GM19239 (cell line): ENCODE results near the gene ENTPD2.

ENCODE experiments used
- DNase-seq: peaks from one replicate; pipeline ENCODE4 v3.0.0; 2011; ENCODE audit warnings: low spot score; ENCODE audit not compliant: insufficient read length
- FAIRE-seq: peaks from 2 replicates; lab custom pipeline; 2011; peaks lifted over from hg19 to GRCh38; lab: Jason Lieb, UNC

ENTPD2 gene

GRCh38 chr9:137053944-137054931, at the start of gene ENTPD2:
Gene ENTPD2, minus strand, starts transcription at chr9:137054061. Its CDS starts 64 bp downstream, at chr9:137053997.
- DNase-seq = no peak

DNA sequence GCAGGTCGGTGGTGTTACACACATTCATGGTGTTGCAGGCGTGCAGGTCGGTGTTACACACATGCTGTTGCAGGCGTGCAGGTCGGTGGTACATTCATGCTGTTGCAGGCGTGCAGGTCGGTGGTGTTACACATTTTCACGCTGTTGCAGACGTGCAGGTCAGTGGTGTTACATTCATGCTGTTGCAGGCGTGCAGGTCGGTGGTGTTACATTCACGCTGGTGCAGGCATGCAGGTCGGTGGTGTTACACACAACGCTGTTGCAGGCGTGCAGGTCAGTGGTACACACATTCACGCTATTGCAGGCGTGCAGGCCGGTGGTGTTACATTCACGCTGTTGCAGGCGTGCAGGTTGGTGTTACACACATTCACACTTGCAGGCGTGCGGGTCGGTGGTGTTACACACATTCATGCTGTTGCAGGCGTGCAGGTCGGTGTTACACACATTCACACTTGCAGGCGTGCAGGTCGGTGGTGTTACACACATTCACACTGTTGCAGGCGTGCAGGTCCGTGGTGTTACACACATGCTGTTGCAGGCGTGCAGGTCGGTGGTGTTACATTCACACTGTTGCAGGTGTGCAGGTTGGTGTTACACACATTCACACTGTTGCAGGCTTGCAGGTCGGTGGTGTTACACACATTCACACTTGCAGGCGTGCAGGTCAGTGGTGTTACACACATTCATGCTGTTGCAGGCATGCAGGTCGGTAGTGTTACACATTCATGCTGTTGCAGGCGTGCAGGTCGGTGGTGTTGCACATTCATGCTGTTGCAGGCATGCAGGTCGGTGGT, 49.5 kb upstream of the ENTPD2 start:
- DNase-seq = no peak
- no peak for FAIRE-seq

More at GRCh38 chr9:137053944-137054931, at the start of gene ENTPD2:
- FAIRE-seq = no peak

- FAIRE-seq (no peak), DNase-seq (no peak)
These were observed 45.4 kb upstream of the ENTPD2 start for GRCh38 chr9:137099231-137099630.

DNA sequence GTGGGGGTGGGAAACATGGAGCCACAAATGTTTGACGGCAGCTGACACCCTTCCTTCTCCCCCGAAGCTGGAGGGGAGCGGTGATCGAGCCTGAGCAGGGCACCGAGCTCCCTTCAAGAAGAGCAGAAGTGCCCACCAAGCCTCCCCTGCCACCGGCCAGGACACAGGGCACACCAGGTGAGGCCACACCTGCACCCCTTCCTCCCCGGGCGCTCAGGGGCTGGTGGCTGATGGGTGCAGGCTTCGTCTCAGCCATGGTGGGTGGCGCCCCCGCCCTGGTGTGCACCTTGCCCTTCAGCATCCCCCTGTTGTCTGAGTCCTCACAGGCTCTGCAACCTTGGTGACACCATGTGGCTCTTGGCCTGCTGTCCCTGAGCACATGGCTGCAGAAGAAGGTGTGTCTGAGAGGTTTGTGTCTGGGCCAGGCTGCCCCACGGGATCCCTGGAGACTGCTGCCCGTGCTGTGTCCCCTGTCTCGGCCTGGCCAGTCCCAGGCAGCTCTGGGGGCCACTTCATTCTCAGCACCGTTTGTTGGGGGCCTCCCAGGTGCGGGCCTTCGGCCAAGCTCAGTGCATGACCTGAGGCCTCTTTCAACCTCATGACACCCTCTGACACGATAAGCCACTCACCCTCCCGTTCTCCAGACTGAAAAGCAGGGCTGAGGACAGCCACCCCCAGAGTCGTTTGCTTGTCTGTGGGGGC, 44.1 kb upstream of the ENTPD2 start:
- FAIRE-seq = no peak
- no peak for DNase-seq

DNA sequence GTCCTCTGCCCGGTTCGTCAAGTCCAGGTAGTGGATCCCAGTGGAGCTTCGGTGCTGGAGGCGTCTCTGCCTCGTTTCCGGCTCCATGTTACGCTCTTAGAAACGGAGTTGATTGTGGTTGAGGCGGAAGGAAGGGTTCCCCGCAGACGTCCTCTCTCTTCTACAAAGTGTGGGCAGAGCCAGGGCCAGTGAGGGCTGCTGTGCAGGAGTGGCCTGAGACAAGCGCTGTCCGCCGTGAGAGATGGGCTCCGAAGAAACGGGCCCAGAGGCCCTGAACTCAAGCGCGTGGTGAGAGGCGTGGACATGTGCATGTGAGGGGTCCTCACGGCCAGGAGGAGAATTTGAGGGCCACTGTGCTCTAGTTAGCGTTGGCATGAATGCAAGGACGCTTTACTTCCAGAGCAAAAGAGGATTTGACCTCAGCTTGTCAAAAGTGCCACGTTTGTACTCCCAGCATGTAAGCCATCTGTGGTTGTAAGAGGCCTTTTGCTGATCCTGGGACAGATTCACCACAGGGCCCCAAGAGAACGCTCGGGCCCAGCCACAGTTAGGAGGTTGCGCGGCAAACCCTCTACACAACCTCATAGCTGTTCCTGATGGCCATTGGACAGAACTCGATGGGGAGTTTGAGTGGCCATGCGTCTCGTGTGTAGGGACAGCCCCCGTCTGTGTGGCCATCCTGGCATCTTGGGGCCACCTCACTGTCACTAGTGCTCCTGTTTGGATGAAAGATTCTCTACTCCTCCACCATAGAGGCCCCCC, 43.1 kb upstream of the ENTPD2 start:
- DNase-seq = no peak
- no peak for FAIRE-seq

DNA sequence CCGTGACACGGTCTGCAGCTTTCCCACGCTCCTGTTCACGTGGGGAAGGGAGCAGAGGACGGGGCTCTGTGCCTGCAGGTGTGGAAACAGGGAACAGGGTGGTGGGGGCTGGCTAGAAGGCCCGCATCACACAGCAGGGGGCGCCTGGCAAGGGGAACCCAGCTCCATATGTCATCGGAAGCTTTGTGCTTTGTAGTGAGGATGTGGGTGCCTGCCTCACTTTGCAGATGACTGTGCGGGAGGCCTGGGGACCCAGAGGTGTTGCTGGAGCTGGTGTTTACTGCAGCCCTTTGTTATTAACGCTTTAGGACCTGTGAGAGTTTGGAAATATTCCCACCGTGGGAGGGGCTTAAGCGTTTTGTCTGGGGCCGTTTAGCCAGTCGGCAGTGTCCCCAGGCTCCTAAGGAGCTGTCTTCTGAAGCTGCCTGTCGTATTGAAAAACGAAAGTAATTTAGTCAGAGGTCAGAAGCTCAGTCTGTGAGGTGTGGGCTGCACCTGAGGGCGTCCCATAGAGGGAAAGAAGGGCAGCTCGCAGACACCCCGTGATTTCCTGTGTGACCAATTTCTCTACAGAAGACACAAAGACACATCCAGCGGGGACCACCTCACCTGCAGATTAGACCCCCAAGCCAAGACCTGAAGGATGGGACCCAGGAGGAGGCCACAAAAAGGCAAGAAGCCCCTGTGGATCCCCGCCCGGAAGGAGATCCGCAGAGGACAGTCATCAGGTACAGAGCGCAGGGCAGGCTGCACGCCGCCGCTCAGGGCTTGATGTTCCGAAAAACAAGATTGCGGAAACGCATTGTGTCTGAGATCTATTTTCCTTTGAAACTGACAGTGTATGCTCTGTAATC, 42.0 kb upstream of the ENTPD2 start:
- FAIRE-seq = peak; percentile 94
- no peak for DNase-seq

DNA sequence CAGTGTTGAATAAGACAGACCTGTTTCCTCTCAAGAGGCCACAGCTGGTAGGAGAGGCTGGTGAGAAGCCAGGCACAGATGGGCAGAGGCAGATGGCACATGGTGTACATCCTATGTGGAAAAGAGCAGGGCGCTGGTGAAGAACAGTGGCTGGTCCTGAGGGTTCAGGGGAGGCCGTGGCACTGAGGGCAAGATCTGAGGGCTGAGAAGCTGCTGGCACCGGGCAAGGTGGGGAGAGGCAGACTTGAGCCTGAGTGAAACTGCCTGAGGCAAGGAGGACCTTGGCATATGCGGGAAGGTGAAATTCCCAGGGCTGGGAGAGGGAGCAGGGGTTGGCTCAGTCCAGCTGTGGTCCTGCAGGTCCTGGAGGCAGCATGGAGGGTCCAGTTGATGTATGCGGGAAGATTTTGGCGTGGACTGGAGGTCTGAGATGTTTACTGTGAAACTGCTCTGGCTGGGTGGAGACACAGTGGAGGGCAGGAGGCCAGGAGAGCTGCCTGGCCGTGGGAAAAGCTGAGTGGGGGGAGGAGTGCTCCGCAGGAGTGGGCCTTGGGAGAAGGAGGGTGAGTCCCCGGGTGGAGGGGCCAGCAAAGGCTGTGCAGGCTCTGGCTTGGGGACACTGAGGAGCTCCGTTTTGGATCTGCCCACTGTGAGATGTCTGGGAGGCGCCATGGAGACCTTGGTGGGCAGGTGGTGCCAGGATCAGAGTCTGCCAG, 35.5 kb upstream of the ENTPD2 start:
- DNase-seq (no peak), FAIRE-seq (no peak)

DNA sequence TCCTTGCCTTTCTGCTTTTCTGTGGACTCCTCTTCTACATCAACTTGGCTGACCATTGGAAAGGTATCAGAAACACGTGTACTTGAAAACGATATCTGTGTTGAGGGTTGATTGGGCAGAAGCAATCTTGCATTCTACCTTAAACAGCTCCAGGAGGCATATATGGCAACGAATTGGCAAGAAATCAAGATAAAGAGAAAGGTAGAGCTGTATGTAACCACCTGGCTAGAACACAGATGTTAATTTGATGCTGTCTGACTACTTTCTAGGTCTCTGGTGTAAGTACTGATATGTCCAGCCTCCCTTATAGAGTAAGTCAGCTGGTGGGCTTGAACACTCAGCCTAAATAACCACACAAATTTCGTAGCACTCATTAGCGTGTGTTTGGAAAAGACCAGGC, 34.3 kb upstream of the ENTPD2 start:
- peak; percentile 45 for FAIRE-seq
- DNase-seq = no peak

DNA sequence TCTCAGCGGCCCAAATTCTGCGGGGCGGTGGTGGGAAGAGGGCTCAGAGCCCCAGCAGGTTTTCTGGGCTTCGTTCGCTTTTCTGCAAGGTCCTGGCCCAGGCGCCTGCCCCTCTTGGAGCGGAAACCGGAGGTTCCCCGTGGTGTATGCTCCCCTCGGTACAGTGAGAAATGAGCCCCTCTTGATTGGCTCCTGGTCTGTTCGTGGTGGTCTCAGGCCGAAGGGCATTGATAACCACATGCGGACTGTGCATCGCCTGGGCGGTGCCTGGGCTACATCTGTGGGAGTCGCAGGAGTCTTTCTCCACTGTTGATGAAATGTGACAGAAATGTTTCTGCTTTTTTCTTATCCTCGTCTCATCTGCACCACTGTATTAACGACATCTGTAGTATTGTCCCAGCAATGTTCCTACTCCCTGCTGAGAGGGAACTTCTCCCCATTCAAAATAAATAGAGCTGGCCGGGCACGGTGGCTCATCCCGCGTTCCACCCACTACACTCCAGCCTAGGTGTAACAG, 33.6 kb upstream of the ENTPD2 start:
- no peak for DNase-seq
- peak; percentile 4 for FAIRE-seq

- FAIRE-seq = peak; percentile 100
These were observed 32.9 kb upstream of the ENTPD2 start, which contains the start of gene MAN1B1 for GRCh38 chr9:137086531-137087408. Gene MAN1B1, plus strand, starts transcription at chr9:137086985. Its CDS starts 15 bp downstream, at chr9:137087000.

GRCh38 chr9:137085920-137086530, 32.2 kb upstream of the ENTPD2 start:
- no peak for DNase-seq
- FAIRE-seq = no peak

More at GRCh38 chr9:137086531-137087408, 32.9 kb upstream of the ENTPD2 start, which contains the start of gene MAN1B1:
- peak; percentile 94 for DNase-seq

- DNase-seq (no peak), FAIRE-seq (no peak)
These were observed 30.7 kb upstream of the ENTPD2 start for GRCh38 chr9:137084526-137084925.

- peak; percentile 4 for FAIRE-seq
These were observed 29.6 kb upstream of the ENTPD2 start for GRCh38 chr9:137083394-137084004.

DNA sequence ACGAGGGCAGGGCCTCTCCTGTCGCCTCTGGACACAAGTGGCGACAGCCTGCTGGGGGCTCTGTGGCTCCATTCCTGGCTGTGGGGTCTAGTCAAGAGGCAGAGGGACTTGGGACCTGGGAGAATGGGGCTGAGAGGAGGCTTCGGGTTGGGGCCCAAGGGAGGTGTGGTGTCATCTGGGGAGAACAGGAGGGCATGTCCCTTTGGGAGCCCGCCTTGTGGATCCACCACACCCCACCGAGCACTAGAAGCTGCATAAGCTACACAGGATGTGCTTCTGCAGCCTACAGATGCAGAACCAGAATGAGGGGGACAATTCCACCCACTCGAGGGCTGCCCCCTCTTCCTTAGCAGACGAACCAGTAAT, 29.0 kb upstream of the ENTPD2 start:
- FAIRE-seq = no peak
- no peak for DNase-seq

More at GRCh38 chr9:137083394-137084004, 29.6 kb upstream of the ENTPD2 start:
- no peak for DNase-seq

DNA sequence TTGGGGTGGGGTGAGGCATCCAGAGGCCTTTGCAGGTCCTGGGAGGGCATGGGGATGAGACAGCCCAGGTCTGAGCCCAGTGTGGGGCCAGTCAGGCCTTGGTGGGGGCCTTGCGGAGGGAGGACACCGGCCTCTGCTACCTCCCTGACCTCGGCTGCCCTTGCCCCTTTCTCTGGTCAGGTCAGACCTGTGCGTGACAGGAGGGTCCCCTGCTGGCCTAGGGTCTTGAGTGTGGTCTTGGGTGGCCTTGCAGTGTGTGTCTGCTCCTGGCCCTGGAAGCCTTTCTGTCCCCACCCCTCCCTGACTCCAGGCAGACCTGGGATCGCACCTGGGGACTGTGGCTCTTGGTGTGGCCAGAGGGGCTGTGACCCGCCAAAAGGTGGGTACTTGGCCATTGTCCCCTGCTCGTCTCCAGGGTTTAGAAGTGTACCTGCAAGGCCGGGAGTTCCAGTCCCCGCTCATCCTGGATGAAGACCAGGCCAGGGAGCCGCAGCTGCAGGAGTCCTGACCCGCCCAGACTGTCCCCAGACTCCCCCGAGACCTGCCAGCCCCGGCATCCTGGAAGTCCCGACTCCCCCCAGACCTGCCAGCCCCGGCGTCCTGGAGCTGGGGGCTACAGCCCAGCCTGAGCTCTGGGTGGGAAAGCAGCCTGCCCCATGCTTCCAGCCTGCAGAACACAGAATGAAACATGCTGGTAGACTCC, 28.5 kb upstream of the ENTPD2 start:
- DNase-seq (no peak), FAIRE-seq (no peak)
